Cerebellar nuclear complex (tissue), 1 donor: Measurements from ENCODE around the gene SAP30L.

ENCODE experiments used
- DNase-seq, 2 experiments: peaks; one replicate each; lab custom pipeline; 2025; lab: John Stamatoyannopoulos, UW

SAP30L gene

GRCh38 chr5:154481584-154482381 lies 36.0 kb downstream of the SAP30L start:
- DNase-seq = no peak

- no peak for DNase-seq
Measured at GRCh38 chr5:154482528-154483449, 37.0 kb downstream of the SAP30L start.

- no peak for DNase-seq
Measured at GRCh38 chr5:154483654-154484392, 38.0 kb downstream of the SAP30L start.

GRCh38 chr5:154484393-154485095 lies 38.7 kb downstream of the SAP30L start:
- DNase-seq = no peak

GRCh38 chr5:154485096-154485491 lies 39.3 kb downstream of the SAP30L start:
- DNase-seq = no peak

GRCh38 chr5:154485850-154486426 lies 40.1 kb downstream of the SAP30L start:
- no peak for DNase-seq

GRCh38 chr5:154486427-154486866 lies 40.6 kb downstream of the SAP30L start:
- DNase-seq = no peak

- DNase-seq = no peak
Measured at GRCh38 chr5:154487541-154487940, 41.7 kb downstream of the SAP30L start.

GRCh38 chr5:154491941-154492340 lies 46.1 kb downstream of the SAP30L start:
- no peak for DNase-seq

GRCh38 chr5:154493274-154493673 lies 47.5 kb downstream of the SAP30L start:
- DNase-seq = no peak

- DNase-seq = no peak
Measured at GRCh38 chr5:154494036-154494435, 48.2 kb downstream of the SAP30L start.

- DNase-seq = no peak
Measured at GRCh38 chr5:154498591-154498990, 52.8 kb downstream of the SAP30L start.

GRCh38 chr5:154498994-154499393 lies 53.2 kb downstream of the SAP30L start:
- no peak for DNase-seq

- no peak for DNase-seq
Measured at GRCh38 chr5:154501566-154501965, 55.8 kb downstream of the SAP30L start.

GRCh38 chr5:154502180-154502579 lies 56.4 kb downstream of the SAP30L start:
- DNase-seq = no peak

- no peak for DNase-seq
Measured at GRCh38 chr5:154503698-154504039, 57.9 kb downstream of the SAP30L start.

GRCh38 chr5:154505567-154505966 lies 59.8 kb downstream of the SAP30L start:
- DNase-seq = no peak

GRCh38 chr5:154506049-154506715 lies 60.4 kb downstream of the SAP30L start:
- no peak for DNase-seq

- no peak for DNase-seq
Measured at GRCh38 chr5:154506716-154507080, 60.9 kb downstream of the SAP30L start.

- no peak for DNase-seq
Measured at GRCh38 chr5:154508114-154508513, 62.3 kb downstream of the SAP30L start.
